Metanephros (tissue), 1 donor: ENCODE measurements around the gene GAS5. TPM values are rescaled to one million over a fixed set of nuclear protein-coding genes. Genes with fewer than 3 reads are reported as not detected.

ENCODE experiments used
- total RNA-seq: library from RNA; depleted of rRNA; stranded (reverse); fragments of >200 nt; gene quantifications from one replicate; pipeline ENCODE4 v1.2.3, GENCODE V29; 2014

The GAS5 gene
- total RNA-seq = 263 TPM

GRCh38 chr1:173867753-173868265 lies at the start of gene GAS5:
Gene GAS5 (minus strand): TSS chr1:173867989.

DNA sequence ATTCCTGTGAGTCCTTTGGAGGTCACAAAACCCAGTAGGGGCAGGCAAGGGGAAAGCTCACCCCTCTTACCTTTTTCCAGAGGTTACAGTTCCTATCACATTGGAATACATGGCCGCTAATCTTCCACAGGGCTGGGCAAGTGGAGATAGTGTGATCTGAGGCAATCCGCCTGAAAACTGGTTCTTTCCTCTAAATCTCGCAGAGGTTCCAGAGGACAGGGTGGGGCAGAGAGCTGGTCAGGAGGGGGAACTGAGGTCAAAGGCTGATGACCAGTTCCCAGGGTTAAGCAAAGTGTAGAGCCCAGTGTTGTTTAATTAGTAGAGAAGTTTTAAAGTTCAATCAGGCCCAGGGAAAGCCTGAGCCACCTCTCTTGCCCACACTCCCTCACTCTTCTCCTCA lies 49.4 kb upstream of the GAS5 start, which contains the start of gene SERPINC1:
SERPINC1 (minus strand) TSS at position 179 of the 400 bp plus-strand sequence; CDS start at position 111, 68 bp downstream.

GRCh38 chr1:173868266-173869020 lies 654 bp upstream of the GAS5 start, which contains the start of gene ZBTB37:
Gene ZBTB37 (plus strand): TSS chr1:173868380. CDS start chr1:173870226, 1,846 bp downstream.

DNA sequence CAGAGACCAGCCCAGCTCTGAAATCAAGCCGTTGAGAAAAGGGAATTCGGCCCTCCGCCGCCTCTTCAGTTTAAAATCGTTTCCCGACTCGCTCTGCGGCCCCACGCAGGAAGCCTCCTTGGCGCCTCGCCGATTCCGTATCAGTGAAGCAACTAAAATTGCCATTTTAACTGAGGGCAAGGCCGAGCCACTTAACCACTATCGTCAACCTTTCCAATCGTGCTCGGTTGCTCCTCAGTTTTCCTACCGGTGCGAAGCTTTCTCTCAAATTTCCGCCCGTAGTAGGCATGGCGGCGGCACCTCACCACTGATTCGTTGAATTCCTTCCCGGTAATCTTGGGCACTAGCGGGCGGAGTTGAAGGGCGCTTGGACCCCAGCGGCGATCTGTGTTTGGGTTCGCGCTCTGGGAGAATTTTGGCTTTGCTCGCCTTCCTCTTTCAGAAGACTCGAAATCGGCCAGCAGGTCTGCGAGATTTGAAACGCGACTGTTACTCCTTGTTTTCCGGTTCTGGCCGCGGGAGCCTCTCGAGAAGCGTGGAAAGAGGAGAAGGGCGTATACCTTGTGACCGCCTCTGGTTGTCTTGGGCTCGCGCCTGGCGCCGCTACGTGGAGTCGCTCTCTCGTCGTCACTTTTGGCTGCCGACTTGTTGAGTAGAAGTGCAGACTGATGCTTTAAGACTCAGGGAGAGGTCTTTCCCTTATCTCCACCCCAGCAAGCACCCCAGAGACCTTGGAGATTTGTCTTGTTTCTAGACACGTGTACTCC lies 43.3 kb downstream of the GAS5 start, which contains the start of the genes CENPL and DARS2:
CENPL (minus strand) TSS at position 569 of the 767 bp plus-strand sequence. CDS start 13,584 bp downstream, outside the sequence.
DARS2 (plus strand) TSS at position 359 of the 767 bp plus-strand sequence. CDS start 557 bp downstream, outside the sequence.

Other genes starting within 250 kb of the GAS5 start
- gene TEX50, start 232.7 kb downstream of the GAS5 start, total RNA-seq = not detected
- 3.5 TPM for gene ANKRD45, start 198.1 kb downstream of the GAS5 start, total RNA-seq
- gene KLHL20, start 153.0 kb downstream of the GAS5 start, total RNA-seq = 25.5 TPM
- 18.0 TPM for gene DARS2, start 43.3 kb downstream of the GAS5 start, total RNA-seq
- 9.8 TPM for gene CENPL, start 43.1 kb downstream of the GAS5 start, total RNA-seq
- gene ZBTB37, start 391 bp upstream of the GAS5 start, total RNA-seq = 24.8 TPM
- gene SERPINC1, start 49.3 kb upstream of the GAS5 start, total RNA-seq = not detected
- gene RC3H1, start 154.4 kb upstream of the GAS5 start, total RNA-seq = 26.3 TPM